Fibroblast of lung (primary cell): ENCODE results near the gene TSHZ2. TPM values are rescaled to one million over a fixed set of nuclear protein-coding genes. Genes with fewer than 3 reads are reported as not detected.
"Not testable (repeated sequence)": the region's sequence is repeated elsewhere in the genome, so short reads cannot be mapped to it uniquely, and the experiment has no call there.

ENCODE experiments used
- DNase-seq, 2 donors: peaks; one replicate each; pipeline versions ENCODE4 v3.0.0 to v3.0.0-alpha.2; 2010; ENCODE audit warnings: low read depth in 2 of 2
- H2AFZ ChIP-seq: 2 replicates; pipeline ENCODE4 v1.5.1; 2012; ENCODE audit warnings: low read length, control low read depth, inconsistent platforms
- H3K27ac ChIP-seq: 2 replicates; pipeline ENCODE4 v1.5.1; 2011; ENCODE audit warnings: low read length, control low read depth; ENCODE audit not compliant: insufficient read depth
- H3K27me3 ChIP-seq: 2 replicates; pipeline ENCODE4 v1.5.1; 2011; ENCODE audit warnings: mild to moderate bottlenecking, low read length; ENCODE audit not compliant: control insufficient read depth, insufficient read depth
- H3K36me3 ChIP-seq: 2 replicates; pipeline ENCODE4 v1.5.1; 2011; ENCODE audit warnings: low read length; ENCODE audit not compliant: control insufficient read depth, insufficient read depth
- H3K4me1 ChIP-seq: 2 replicates; pipeline ENCODE4 v1.5.1; 2011; ENCODE audit warnings: low read length; ENCODE audit not compliant: control insufficient read depth, insufficient read depth; ENCODE audit errors: extremely low read depth
- H3K4me2 ChIP-seq: 2 replicates; pipeline ENCODE4 v1.5.1; 2011; ENCODE audit warnings: low read length, control low read depth; ENCODE audit not compliant: insufficient read depth; ENCODE audit errors: extremely low read depth
- H3K4me3 ChIP-seq, 4 experiments: fragments of 200-600 bp in 1 of 4; sonication (generic) in 1 of 4; replicated peaks in 1 of 4; 2 replicates each; pipeline ENCODE4 v1.5.1; 2011 to 2016; ENCODE audit warnings: low read length in 4 of 4, low read depth in 3 of 4, mild to moderate bottlenecking in 3 of 4, control low read depth in 2 of 4, inconsistent platforms in 1 of 4, mixed read lengths in 1 of 4; ENCODE audit not compliant: insufficient read depth in 1 of 4; ENCODE audit errors: control extremely low read depth in 1 of 4
- H3K79me2 ChIP-seq: 2 replicates; pipeline ENCODE4 v1.5.1; 2012; ENCODE audit warnings: mild to moderate bottlenecking, low read length, inconsistent platforms; ENCODE audit not compliant: control insufficient read depth, insufficient read depth
- H3K9ac ChIP-seq: 2 replicates; pipeline ENCODE4 v1.5.1; 2011; ENCODE audit warnings: mild to moderate bottlenecking, low read length, control low read depth; ENCODE audit not compliant: insufficient read depth
- H3K9me3 ChIP-seq: 2 replicates; pipeline ENCODE4 v1.5.1; 2012; ENCODE audit warnings: low read depth, low read length; ENCODE audit not compliant: control insufficient read depth, insufficient read depth
- H4K20me1 ChIP-seq: 2 replicates; pipeline ENCODE4 v1.5.1; 2011; ENCODE audit warnings: low read length; ENCODE audit not compliant: control insufficient read depth, insufficient read depth; ENCODE audit errors: extremely low read depth
- EZH2 ChIP-seq: IDR thresholded peaks from 2 replicates; pipeline ENCODE4 v1.5.1; 2012; ENCODE audit warnings: low read length, control low read depth, mild to moderate bottlenecking; ENCODE audit errors: missing control alignments
- polyA plus RNA-seq, 2 donors: library from polyadenylated mRNA; depleted of rRNA in 1 of 2; stranded (reverse) in 1 of 2; unstranded in 1 of 2; fragments of >200 nt; gene quantifications; 2 replicates each; pipeline ENCODE4 v1.2.1, GENCODE V29; 2011 to 2012; ENCODE audit warnings: missing spikeins in 1 of 2
- total RNA-seq: library from RNA; depleted of rRNA; stranded (reverse); fragments of >200 nt; gene quantifications from 2 replicates; pipeline ENCODE4 v1.2.1, GENCODE V29; 2014
- TF ChIP-seq, protein P1 (sequence below), 2 donors: IDR thresholded peaks in 1 of 2; conservative IDR thresholded peaks in 1 of 2; 1 replicate in 1 of 2; 2 replicates in 1 of 2; pipeline ENCODE4 v1.5.1; 2011 to 2012; ENCODE audit warnings: low read length in 2 of 2, control low read depth in 1 of 2, inconsistent platforms in 1 of 2, low read depth in 1 of 2, mild to moderate bottlenecking in 1 of 2

TSHZ2 gene
- total and polyA plus RNA-seq, 2 donors (not counting 1 experiment from before 2014, with no cell fraction given) = 0.15 to 2.6 TPM

GRCh38 chr20:53522696-53523095 is 550.5 kb downstream of the TSHZ2 start:
- Histone ChIP-seq H3K36me3 (no peaks in the 10 kb centered on the region), H3K9me3 (no peaks in the 10 kb centered on the region), H4K20me1 (no peaks in the 10 kb centered on the region), H3K9ac (no peak overlapping the region), H3K4me3 (no peak overlapping the region), H3K4me1 (no peaks in the 10 kb centered on the region), H3K79me2 (no peaks in the 10 kb centered on the region), H3K4me2 (no peak overlapping the region), H3K27ac (no peak overlapping the region), H3K27me3 (no peaks in the 10 kb centered on the region), H2AFZ (no peak overlapping the region)
- TF ChIP-seq, protein P1, sequence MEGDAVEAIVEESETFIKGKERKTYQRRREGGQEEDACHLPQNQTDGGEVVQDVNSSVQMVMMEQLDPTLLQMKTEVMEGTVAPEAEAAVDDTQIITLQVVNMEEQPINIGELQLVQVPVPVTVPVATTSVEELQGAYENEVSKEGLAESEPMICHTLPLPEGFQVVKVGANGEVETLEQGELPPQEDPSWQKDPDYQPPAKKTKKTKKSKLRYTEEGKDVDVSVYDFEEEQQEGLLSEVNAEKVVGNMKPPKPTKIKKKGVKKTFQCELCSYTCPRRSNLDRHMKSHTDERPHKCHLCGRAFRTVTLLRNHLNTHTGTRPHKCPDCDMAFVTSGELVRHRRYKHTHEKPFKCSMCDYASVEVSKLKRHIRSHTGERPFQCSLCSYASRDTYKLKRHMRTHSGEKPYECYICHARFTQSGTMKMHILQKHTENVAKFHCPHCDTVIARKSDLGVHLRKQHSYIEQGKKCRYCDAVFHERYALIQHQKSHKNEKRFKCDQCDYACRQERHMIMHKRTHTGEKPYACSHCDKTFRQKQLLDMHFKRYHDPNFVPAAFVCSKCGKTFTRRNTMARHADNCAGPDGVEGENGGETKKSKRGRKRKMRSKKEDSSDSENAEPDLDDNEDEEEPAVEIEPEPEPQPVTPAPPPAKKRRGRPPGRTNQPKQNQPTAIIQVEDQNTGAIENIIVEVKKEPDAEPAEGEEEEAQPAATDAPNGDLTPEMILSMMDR (conservative IDR thresholded peaks at IDR 0.05 in 1 of 2, IDR thresholded peaks at IDR 0.05 in 1 of 2; ENCODE audit: low read depth in 1 of 2, low read length in 2 of 2) = no peak
- TF ChIP-seq EZH2 = no peak
- no peak for DNase-seq

DNA sequence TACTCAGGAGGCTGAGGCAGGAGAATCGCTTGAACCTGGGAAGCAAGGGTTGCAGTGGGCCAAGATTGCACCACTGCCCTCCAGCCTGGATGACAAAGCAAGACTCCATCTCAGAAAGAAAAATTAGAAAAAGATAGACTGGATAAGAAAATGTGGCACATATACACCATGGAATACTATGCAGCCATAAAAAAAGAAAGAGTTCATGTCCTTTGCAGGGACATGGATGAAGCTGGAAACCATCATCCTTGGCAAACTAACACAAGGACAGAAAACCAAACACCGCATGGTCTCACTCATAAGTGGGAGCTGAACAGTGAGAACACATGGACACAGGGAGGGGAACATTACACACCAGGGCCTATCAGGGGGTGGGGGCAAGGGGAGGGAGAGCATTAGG is 551.5 kb downstream of the TSHZ2 start:
- not testable (repeated sequence) for H3K36me3 ChIP-seq, H3K27me3 ChIP-seq, H3K9ac ChIP-seq, H3K4me1 ChIP-seq, H3K4me3 ChIP-seq, H2AFZ ChIP-seq, H3K79me2 ChIP-seq, DNase-seq, H3K27ac ChIP-seq, H4K20me1 ChIP-seq, H3K4me2 ChIP-seq, H3K9me3 ChIP-seq

DNA sequence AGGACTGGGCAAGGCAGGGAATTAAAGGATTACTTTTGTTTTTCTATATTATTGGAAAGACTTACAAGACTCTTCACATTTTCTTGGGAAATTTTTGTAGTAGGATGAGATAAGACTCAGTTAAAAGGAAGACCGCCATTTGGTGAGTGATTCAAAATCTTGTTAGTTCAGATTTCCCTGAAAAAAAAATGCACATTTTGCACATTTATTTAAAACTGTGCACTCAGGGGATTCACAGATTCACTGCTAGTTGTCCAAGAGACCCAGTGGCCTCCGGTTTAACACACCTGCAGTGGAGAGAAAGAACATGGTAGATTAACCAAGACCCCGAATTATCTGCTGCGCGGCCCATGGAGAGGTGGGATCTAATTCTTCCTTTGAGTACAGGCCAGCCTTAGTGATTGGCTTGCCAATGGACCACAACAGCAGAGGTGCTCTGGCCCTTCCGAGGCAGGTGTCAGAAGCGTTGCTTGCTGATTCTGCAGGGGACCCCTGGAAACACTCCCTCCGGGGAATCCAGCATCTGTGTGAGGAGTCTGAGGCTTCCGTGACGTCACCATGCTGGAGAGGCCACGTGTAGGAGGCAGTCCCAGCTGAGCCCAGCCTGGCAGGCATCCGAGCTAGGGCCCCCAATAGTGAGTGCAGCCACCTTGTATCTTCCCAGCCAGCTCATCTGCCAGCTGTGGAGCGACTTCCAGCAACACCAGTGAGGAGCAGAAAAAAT is 552.6 kb downstream of the TSHZ2 start:
- no peak overlapping the region for H3K27ac ChIP-seq
- no peaks in the 10 kb centered on the region for H3K4me1 ChIP-seq
- TF ChIP-seq EZH2 = no peak
- TF ChIP-seq, protein P1 (conservative IDR thresholded peaks at IDR 0.05 in 1 of 2, IDR thresholded peaks at IDR 0.05 in 1 of 2; ENCODE audit: low read depth in 1 of 2, low read length in 2 of 2) = no peak
- no peak for DNase-seq
- H4K20me1 ChIP-seq = no peaks in the 10 kb centered on the region
- H3K9ac ChIP-seq = no peak overlapping the region
- H3K36me3 ChIP-seq = no peaks in the 10 kb centered on the region
- H3K9me3 ChIP-seq = no peaks in the 10 kb centered on the region
- no peak overlapping the region for H3K4me3 ChIP-seq
- no peak overlapping the region for H3K4me2 ChIP-seq
- no peaks in the 10 kb centered on the region for H3K79me2 ChIP-seq
- no peak overlapping the region for H2AFZ ChIP-seq
- H3K27me3 ChIP-seq = no peaks in the 10 kb centered on the region
